NCI-H82 (cell line): Measurements from ENCODE around the gene MT1G.
"Not testable (repeated sequence)": the region's sequence is repeated elsewhere in the genome, so short reads cannot be mapped to it uniquely, and the experiment has no call there.

Experiments
- DNase-seq: peaks from one replicate; lab custom pipeline; 2025; lab: John Stamatoyannopoulos, UW

MT1G gene

GRCh38 chr16:56684926-56685590, 17.2 kb upstream of the MT1G start:
- DNase-seq = no peak

- DNase-seq = no peak
Observed at GRCh38 chr16:56684256-56684925, 16.5 kb upstream of the MT1G start.

- DNase-seq = no peak
Observed at GRCh38 chr16:56683424-56684172, 15.7 kb upstream of the MT1G start.

- peak; percentile 4 for DNase-seq
Observed at GRCh38 chr16:56682703-56683397, 15.0 kb upstream of the MT1G start.

GRCh38 chr16:56681939-56682702, 14.3 kb upstream of the MT1G start, which contains the start of gene MT1X:
TSS of gene MT1X (plus strand) at chr16:56682470. CDS start at chr16:56682541, 71 bp downstream.
- peak; percentile 78 for DNase-seq

DNA sequence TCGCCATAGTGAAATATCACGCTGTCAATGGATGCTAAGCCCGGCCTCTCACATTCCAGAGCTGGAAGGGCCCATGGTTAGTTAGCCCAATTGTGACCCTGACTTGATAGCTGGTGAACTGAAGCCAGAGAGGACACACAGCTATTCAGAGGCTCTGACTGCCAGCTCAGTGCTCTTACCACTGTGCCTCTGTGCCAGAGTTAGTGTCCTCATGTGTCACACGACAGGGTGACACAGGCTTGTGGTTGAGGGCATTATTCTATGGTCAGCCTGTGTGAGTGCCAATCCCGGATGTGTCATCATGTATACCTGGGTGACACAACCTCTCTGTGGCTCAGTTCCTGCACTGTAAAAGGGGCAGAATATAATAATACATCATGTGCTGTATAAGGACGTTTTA, 12.0 kb upstream of the MT1G start:
- DNase-seq = no peak

- DNase-seq = peak; percentile 92
Observed at GRCh38 chr16:56679078-56679730, 11.3 kb upstream of the MT1G start.

DNA sequence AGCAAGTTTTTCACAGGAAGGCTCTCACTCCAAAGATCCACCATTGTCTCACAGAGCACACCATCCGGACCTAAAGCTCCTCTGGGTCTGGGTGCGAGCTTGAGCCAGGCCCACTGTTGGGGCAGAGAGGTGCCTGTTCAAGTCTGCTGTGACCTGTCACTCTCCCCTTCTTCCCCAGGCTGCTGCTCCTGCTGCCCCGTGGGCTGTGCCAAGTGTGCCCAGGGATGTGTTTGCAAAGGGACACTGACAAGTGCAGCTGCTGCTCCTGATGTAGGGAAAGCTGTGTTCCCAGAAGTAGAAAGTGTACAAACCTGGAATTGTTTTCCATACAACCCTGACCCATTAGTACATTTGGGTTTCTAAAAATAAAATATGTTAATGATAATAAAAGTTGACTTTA, 9.6 kb upstream of the MT1G start:
- no peak for DNase-seq

- DNase-seq = no peak
Observed at GRCh38 chr16:56675685-56676210, 7.9 kb upstream of the MT1G start.

- not testable (repeated sequence) for DNase-seq
Observed at GRCh38 chr16:56674570-56674969, 6.7 kb upstream of the MT1G start.

- DNase-seq = peak; percentile 44
Observed at GRCh38 chr16:56673921-56674320, 6.1 kb upstream of the MT1G start.

GRCh38 chr16:56672761-56673536, 5.1 kb upstream of the MT1G start:
- DNase-seq = no peak

DNA sequence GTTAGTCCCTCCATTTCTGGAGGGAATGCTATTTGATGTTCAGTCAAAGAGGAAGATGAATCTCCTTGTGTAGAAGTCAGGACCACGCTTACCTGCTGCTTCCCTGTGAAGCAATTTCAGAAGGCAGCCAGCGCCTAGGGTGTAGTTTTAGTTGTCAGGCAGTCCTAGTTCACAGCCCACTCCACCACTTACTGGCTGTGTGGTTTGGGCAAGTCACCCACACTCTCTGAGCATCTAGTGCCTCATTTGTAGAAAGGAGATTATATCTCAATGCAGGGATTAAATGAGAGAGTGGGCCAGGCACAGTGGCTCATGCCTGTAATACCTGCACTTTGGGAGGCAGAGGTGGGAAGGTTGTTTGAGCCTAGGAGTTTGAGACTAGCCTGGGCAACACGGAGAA, 4.3 kb upstream of the MT1G start:
- not testable (repeated sequence) for DNase-seq

GRCh38 chr16:56671691-56672090, 3.8 kb upstream of the MT1G start:
- not testable (repeated sequence) for DNase-seq

- DNase-seq = no peak
Observed at GRCh38 chr16:56670620-56670934, 2.7 kb upstream of the MT1G start.

DNA sequence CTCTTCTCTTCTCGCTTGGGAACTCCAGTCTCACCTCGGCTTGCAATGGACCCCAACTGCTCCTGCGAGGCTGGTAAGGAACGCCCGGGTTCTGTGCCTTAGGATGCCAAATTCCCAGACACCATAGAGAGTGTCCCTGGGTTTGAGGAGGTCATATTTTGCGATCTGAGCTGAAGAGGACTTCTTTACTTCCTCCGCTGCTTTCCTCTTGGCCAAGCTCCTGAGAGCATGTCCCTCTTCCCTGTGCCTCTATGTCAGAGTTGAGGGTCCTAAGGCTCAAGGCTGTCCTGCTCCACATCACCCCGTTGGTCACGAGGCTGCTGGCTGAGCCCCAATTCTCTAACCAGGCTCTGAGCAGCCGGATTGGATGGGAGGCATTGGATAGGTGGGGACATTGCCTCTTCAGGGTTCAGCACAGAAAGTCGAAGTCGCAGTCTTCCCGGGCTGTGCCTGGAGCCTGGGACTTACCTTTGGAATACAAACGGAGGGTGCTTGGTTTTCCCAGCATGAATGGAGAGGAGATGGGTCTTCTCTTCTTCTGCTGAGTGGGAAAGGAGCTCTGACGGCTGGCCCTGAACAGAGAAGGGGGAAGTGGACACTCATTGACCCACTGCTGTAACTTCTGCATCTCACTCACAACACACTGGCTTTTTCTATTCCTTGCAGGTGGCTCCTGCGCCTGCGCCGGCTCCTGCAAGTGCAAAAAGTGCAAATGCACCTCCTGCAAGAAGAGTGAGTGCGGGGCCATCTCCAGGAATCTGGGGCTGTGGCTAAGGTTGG, 2.2 kb upstream of the MT1G start:
- no peak for DNase-seq

- DNase-seq = no peak
Observed at GRCh38 chr16:56669005-56669839, 1.4 kb upstream of the MT1G start, which contains the start of gene MT1H. TSS of gene MT1H (plus strand) at chr16:56669814. CDS start at chr16:56669885, 71 bp downstream.
